Caco-2 (cell line): Measurements from ENCODE around the gene FNDC5. TPM values are rescaled to one million over a fixed set of nuclear protein-coding genes. Genes with fewer than 3 reads are reported as not detected.

Experiments
- BruUV-seq: library from RNA; stranded (reverse); fragments of 400-500 nt; replicated peaks from 2 replicates; lab custom pipeline; 2021; lab: Mats Ljungman, UMichigan
- CTCF ChIA-PET: fragments of 300-600 bp; sonication (Branson Sonifier 250); formaldehyde crosslinking; loops from one replicate; lab custom pipeline; 2022; ENCODE audit warnings: antibody characterized with exemption; lab: Charles Lee
- POLR2A ChIA-PET: fragments of 300-600 bp; sonication (Branson Sonifier 250); formaldehyde crosslinking; loops from one replicate; lab custom pipeline; 2022; ENCODE audit warnings: antibody characterized with exemption; lab: Charles Lee
- DNase-seq, 2 experiments: peaks; one replicate each; pipeline versions ENCODE4 v3.0.0 to v3.0.0-alpha.2; 2020 to 2022
- H3K27me3 ChIP-seq: replicated peaks from 2 replicates; pipeline ENCODE4 v1.6.0; 2011; ENCODE audit warnings: low read length; ENCODE audit not compliant: control insufficient read depth, insufficient read depth
- H3K36me3 ChIP-seq: 2 replicates; pipeline ENCODE4 v1.5.1; 2011; ENCODE audit warnings: low read length; ENCODE audit not compliant: control insufficient read depth, insufficient read depth
- H3K4me1 ChIP-seq: fragments of 250-450 bp; sonication (Bioruptor Pico); 2 replicates; pipeline ENCODE4 v1.5.1; 2020; ENCODE audit warnings: mild to moderate bottlenecking
- H3K4me3 ChIP-seq: 2 replicates; pipeline ENCODE4 v1.5.1; 2011; ENCODE audit warnings: low read depth, mild to moderate bottlenecking, control low read depth, low read length
- H3K9me3 ChIP-seq: fragments of 250-450 bp; sonication (Bioruptor Pico); 2 replicates; pipeline ENCODE4 v1.5.1; 2020; ENCODE audit warnings: mild to moderate bottlenecking, moderate library complexity
- H3K27ac Mint-ChIP-seq: one replicate; pipeline ENCODE4 v1.8.0; 2022; ENCODE audit warnings: mixed read lengths; ENCODE audit not compliant: unreplicated experiment
- H3K27me3 Mint-ChIP-seq: one replicate; pipeline ENCODE4 v1.8.0; 2022; ENCODE audit warnings: mixed read lengths; ENCODE audit not compliant: insufficient read depth, unreplicated experiment
- H3K36me3 Mint-ChIP-seq: one replicate; pipeline ENCODE4 v1.8.0; 2022; ENCODE audit warnings: mild to moderate bottlenecking, mixed read lengths; ENCODE audit not compliant: insufficient read depth, unreplicated experiment
- H3K4me1 Mint-ChIP-seq: one replicate; pipeline ENCODE4 v1.8.0; 2022; ENCODE audit warnings: low read depth, mixed read lengths; ENCODE audit not compliant: unreplicated experiment
- H3K4me3 Mint-ChIP-seq: one replicate; pipeline ENCODE4 v1.8.0; 2022; ENCODE audit warnings: mild to moderate bottlenecking, moderate library complexity, mixed read lengths; ENCODE audit not compliant: unreplicated experiment
- H3K9me3 Mint-ChIP-seq: one replicate; pipeline ENCODE4 v1.8.0; 2022; ENCODE audit warnings: mixed read lengths; ENCODE audit not compliant: unreplicated experiment
- intact Hi-C: fragments of 100-400 bp; cut with micrococcal nuclease; formaldehyde crosslinking; loops from one replicate; pipeline ENCODE4 v1.10.0; 2022; ENCODE audit not compliant: unreplicated experiment
- total RNA-seq: library from RNA; stranded (reverse); gene quantifications from 2 replicates; pipeline ENCODE4 v1.2.3, GENCODE V29; 2022
- TF ChIP-seq, protein P1 (sequence below), 2 experiments: fragments of 200-600 bp in 1 of 2; IDR thresholded peaks; 1 replicate in 1 of 2; 2 replicates in 1 of 2; pipeline versions ENCODE4 v1.5.1 to v1.8.0; 2011 to 2022; ENCODE audit warnings: antibody characterized with exemption in 1 of 2, control low read depth in 1 of 2, inconsistent platforms in 1 of 2, low read depth in 1 of 2, low read length in 1 of 2, mild to moderate bottlenecking in 1 of 2, moderate library complexity in 1 of 2; ENCODE audit not compliant: insufficient read depth in 1 of 2, severe bottlenecking in 1 of 2, unreplicated experiment in 1 of 2

Gene FNDC5
- total RNA-seq, 1 experiment from 2014 or later: 1.1 TPM

DNA sequence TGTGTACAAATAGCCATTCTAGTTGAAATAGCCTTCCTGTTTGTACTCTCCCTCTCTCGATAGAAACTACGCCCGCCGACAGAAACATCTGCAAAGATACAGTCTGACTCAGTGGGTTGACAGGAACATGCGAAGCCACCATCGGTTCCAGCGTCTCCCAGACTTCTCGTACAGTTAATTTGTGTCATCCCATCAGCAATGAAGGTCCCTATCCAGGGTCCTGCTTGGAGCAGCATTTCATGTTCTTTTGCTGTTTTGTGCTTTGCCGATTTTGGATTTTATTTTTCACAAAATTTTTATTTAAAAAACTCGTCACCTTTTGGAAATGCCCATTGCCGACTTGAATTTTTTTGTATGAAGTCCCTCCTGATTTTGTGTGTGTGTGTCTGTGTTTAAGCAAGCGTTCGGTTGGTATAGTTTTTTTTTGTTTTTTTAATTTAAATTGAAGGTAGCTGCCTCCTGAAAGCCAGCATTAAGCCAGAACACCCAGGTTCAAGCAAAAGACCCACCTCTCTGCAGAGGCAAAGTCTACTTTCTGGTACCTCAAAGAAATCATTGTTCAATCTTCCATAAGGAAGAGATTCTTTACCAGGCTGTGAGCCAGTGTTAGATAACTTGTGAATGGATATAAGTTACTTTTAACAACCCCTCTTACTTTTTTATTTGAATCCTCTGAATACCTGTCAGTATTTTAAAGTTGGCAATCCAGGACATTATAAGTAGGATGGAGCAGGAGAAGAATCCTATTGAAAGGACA lies 14.7 kb downstream of the FNDC5 start:
- peaks cover 4% of the 10 kb centered on the region for H3K36me3 Mint-ChIP-seq
- intact Hi-C loops: no loop called here
- H3K9me3 ChIP-seq: no peaks in the 10 kb centered on the region
- H3K27ac Mint-ChIP-seq: no peak overlapping the region
- H3K36me3 ChIP-seq: no peaks in the 10 kb centered on the region
- DNase-seq: no peak
- TF ChIP-seq, protein P1, sequence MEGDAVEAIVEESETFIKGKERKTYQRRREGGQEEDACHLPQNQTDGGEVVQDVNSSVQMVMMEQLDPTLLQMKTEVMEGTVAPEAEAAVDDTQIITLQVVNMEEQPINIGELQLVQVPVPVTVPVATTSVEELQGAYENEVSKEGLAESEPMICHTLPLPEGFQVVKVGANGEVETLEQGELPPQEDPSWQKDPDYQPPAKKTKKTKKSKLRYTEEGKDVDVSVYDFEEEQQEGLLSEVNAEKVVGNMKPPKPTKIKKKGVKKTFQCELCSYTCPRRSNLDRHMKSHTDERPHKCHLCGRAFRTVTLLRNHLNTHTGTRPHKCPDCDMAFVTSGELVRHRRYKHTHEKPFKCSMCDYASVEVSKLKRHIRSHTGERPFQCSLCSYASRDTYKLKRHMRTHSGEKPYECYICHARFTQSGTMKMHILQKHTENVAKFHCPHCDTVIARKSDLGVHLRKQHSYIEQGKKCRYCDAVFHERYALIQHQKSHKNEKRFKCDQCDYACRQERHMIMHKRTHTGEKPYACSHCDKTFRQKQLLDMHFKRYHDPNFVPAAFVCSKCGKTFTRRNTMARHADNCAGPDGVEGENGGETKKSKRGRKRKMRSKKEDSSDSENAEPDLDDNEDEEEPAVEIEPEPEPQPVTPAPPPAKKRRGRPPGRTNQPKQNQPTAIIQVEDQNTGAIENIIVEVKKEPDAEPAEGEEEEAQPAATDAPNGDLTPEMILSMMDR (IDR thresholded peaks at IDR 0.05; ENCODE audit: insufficient read depth in 1 of 2, low read depth in 1 of 2, low read length in 1 of 2, severe bottlenecking in 1 of 2, unreplicated experiment in 1 of 2): no peak
- H3K4me1 ChIP-seq: no peaks in the 10 kb centered on the region
- H3K27me3 ChIP-seq: no peaks in the 10 kb centered on the region
- POLR2A ChIA-PET: no interaction called here
- no peaks in the 10 kb centered on the region for H3K9me3 Mint-ChIP-seq
- H3K4me3 Mint-ChIP-seq: no peak overlapping the region
- CTCF ChIA-PET: no interaction called here
- no peaks in the 10 kb centered on the region for H3K4me1 Mint-ChIP-seq
- BruUV-seq: no TSS peak
- H3K4me3 ChIP-seq: no peak overlapping the region
- H3K27me3 Mint-ChIP-seq: no peaks in the 10 kb centered on the region

DNA sequence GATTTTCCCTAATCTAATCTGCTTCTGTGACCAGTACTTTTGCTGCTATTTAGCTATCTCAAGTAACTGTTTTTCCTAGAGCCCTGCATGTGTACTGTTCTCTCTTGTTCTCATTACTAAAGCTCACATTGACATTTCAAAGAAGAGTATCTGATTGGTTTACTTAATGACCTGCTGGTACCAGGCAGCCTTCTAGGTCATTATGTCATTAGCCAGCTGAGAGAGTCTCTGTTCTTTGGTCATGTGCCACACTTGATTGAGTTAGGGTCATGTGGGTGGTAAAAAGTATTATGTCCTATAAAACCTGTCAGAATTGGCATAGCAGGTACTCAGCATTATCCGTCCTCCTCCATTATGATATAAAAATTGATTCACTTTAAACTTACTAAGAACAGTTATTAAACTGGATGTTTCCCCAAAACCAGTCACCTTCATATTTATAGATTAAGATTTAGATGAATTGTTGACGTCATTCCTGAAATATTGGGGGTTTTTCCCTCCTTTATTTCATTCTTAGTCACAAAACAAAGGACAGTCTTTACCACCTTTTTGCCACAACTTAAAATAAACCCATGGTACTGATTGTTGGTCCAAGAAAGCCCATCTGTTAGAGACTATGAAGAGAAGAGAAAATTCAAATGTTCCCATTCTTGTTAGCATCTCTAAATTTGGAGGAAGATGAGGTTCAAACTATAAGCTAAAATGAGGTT lies 22.2 kb downstream of the FNDC5 start:
- TF ChIP-seq, protein P1 (IDR thresholded peaks at IDR 0.05; ENCODE audit: insufficient read depth in 1 of 2, low read depth in 1 of 2, low read length in 1 of 2, severe bottlenecking in 1 of 2, unreplicated experiment in 1 of 2): no peak
- Histone ChIP-seq H3K9me3 (no peaks in the 10 kb centered on the region), H3K36me3 (no peaks in the 10 kb centered on the region), H3K4me3 (no peak overlapping the region), H3K27me3 (no peaks in the 10 kb centered on the region), H3K4me1 (no peaks in the 10 kb centered on the region)
- Mint-ChIP-seq H3K4me1 (no peaks in the 10 kb centered on the region), H3K27me3 (no peaks in the 10 kb centered on the region), H3K4me3 (no peak overlapping the region), H3K9me3 (no peaks in the 10 kb centered on the region), H3K27ac (no peak overlapping the region), H3K36me3 (no peaks in the 10 kb centered on the region)
- ChIA-PET POLR2A (no interaction called here), CTCF (no interaction called here)
- intact Hi-C loops: no loop called here
- no TSS peak for BruUV-seq
- DNase-seq: no peak

DNA sequence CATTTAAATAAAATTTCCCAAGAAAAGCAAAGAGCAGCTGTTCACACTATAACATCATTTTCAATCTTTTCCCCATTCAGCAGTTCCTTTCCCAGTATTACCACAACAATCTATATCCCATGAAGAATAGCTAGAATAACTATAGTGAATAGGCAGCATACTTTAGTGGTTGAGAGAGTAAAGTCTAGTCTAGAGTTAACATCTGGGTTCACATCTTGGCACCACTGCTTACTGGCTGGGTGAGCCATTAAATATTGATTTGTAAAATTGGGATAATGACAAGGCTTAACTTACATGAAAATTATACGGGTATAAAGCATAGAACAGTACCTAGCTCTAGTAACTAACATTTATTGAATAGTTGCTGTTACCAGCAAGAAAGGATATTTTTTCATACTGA lies 38.8 kb downstream of the FNDC5 start:
- ChIA-PET POLR2A (no interaction called here), CTCF (no interaction called here)
- BruUV-seq: no TSS peak

More for the DNA sequence above, 38.8 kb downstream of the FNDC5 start:
- TF ChIP-seq, protein P1 (IDR thresholded peaks at IDR 0.05; ENCODE audit: insufficient read depth in 1 of 2, low read depth in 1 of 2, low read length in 1 of 2, severe bottlenecking in 1 of 2, unreplicated experiment in 1 of 2): no peak
- H3K27me3 ChIP-seq: no peaks in the 10 kb centered on the region
- intact Hi-C loops: no loop called here
- H3K36me3 ChIP-seq: no peaks in the 10 kb centered on the region
- H3K4me1 ChIP-seq: no peaks in the 10 kb centered on the region
- no peak overlapping the region for H3K4me3 ChIP-seq
- H3K4me3 Mint-ChIP-seq: no peak overlapping the region
- H3K9me3 Mint-ChIP-seq: no peaks in the 10 kb centered on the region
- no peaks in the 10 kb centered on the region for H3K27me3 Mint-ChIP-seq
- H3K27ac Mint-ChIP-seq: no peak overlapping the region
- no peaks in the 10 kb centered on the region for H3K9me3 ChIP-seq
- H3K4me1 Mint-ChIP-seq: no peaks in the 10 kb centered on the region
- DNase-seq: no peak
- H3K36me3 Mint-ChIP-seq: peaks cover 58% of the 10 kb centered on the region
